GM18508 (cell line): ENCODE results near the gene CLBA1.

ENCODE experiments used
- ATAC-seq: cut with Tn5 transposase; IDR thresholded peaks from one replicate; pipeline ENCODE4 v1.9.1; 2021; ENCODE audit warnings: moderate number of reproducible peaks; ENCODE audit not compliant: insufficient read depth, unreplicated experiment

The CLBA1 gene

DNA sequence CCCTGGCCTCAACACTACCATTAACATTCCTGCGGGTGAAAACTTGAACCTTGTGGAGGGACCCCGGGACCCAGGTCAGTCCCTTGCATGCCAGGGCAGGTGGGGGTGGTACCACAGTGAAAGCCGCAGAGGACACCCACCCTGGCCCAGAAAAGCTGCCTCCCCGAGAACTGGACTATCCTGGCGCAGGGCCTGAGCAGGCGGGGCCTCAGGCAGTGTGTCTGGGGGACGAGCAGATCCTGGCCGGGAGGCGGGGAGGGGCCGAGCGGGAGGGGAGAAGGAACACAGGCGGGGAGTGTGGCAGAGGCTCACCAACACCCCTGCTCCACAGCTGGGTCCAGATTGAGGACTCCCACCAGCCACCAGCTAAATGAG, 17.4 kb upstream of the CLBA1 start:
- ATAC-seq: no peak

- no peak for ATAC-seq
Observed at GRCh38 chr14:104968541-104969401, 16.8 kb upstream of the CLBA1 start.

DNA sequence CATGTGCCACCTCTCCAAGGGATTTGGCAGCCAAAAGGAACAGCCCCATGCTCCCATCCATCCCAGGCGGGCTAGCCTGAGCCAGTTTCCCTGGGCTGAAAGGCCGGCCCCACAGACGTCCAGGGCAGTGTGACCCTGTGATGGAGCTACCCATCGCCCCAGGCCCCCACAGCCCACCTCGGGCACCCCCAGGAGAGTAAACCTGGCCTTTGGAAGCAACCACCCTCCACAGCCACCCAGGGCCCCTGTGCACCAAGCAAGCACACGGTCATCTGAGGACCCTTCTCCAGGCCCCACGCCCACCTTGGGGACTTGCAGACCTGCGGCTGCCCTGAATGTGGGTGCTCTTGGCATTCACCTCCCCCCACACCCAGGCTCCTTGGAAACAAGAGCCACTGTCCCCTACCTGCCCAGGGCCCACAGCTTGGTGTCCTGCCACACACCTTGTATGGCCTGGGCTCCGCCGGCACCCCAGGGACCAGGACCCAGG, 15.8 kb upstream of the CLBA1 start:
- ATAC-seq: no peak

DNA sequence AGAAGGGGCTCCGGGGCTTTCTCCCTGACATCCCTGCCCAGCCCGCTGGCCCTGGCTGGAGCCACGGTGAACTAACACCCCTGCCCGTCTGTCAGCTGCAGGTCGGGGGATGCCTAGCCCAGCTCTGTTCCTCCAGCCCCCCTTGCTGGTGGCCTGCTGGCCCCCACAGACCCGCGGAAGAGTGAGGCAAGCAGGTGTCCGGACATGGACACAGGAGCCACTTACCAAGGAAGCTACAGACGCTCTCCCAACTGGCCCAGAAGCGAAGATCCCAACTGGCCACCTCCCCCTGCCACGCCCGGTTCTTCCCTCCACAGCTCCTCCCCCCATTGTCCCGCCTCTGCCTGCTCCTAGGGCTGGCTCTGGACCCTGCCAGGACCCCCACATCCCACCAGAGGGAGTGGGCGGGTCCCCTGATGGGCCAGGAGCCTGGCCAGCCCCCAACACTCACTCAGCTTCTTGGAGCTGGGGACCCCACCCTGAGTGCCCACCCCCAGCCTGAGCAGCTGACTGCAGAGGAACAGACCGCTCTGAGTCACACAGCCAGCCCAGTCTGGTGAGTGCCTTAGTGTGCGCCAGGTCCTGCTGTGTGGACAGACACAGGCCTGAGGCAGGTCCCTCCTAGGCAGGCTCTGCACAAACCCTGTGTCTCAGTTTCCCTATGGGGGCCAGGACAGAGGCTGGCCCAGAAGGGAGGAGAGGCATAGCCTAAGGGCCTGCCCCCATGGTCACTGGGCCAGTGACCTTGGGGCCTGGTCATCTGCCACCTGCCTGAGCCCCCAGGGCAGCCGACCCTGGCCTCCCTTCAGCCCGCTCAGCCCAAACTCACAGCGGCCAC, 15.1 kb upstream of the CLBA1 start:
- no peak for ATAC-seq

GRCh38 chr14:104971447-104972240, 13.9 kb upstream of the CLBA1 start:
- ATAC-seq: no peak

DNA sequence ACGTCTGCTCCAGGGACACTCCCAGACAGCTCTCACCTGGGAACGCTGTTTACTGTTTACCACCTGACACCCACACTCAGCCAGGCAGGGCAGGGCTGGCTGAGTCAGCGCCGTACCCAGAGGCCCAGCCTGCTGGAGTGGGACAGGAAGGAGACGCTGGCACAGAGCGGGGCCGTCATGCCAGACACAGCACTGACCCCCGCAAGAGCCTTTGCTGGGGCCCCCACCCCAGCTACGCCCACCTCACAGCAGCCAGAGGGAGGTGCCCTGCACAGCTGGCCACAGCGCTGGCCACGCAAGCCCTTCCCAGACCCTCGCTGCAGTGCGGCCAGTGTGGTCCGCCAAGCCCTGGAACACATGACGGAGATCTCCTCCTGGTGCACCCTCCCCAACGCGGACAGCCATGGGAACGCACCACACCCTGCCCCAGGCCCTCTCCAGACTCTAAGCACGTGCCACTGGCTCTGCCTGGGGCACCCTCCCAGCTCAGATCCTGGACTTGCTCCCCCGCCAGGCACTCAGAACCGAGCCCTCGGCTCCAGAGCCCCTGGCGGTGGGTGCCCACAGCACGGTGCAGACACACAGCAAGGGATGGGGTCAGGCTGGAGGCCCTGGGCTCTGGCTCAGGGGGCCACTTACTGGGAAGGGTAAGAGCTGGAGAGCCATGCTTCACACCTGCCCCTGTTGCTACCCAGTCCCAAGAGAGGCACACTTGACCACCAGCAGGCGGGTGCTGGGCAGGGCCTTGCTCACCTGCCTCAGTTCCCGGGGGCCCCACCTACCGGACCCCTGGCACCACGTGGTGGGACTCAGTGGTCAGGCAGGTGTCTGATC, 13.1 kb upstream of the CLBA1 start:
- ATAC-seq: no peak

DNA sequence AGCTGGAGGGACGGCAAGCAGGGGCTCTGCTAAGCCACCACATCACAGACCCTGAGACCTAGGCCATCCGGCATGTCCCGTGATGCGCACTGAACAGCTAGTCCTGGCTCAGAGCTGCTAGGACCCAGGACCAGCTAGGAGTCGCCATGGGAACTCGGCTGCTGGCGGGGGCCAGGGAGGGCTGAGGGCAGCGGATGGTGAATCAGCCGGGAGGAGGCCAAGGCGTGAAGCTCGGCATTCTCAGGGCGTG, 12.5 kb upstream of the CLBA1 start:
- no peak for ATAC-seq

GRCh38 chr14:104973385-104974145, 12.0 kb upstream of the CLBA1 start:
- no peak for ATAC-seq

- ATAC-seq: no peak
Observed at GRCh38 chr14:104974146-104974541, 11.4 kb upstream of the CLBA1 start.

- no peak for ATAC-seq
Observed at GRCh38 chr14:104974665-104975390, 10.8 kb upstream of the CLBA1 start.

GRCh38 chr14:104975481-104976197, 9.9 kb upstream of the CLBA1 start:
- ATAC-seq: no peak

DNA sequence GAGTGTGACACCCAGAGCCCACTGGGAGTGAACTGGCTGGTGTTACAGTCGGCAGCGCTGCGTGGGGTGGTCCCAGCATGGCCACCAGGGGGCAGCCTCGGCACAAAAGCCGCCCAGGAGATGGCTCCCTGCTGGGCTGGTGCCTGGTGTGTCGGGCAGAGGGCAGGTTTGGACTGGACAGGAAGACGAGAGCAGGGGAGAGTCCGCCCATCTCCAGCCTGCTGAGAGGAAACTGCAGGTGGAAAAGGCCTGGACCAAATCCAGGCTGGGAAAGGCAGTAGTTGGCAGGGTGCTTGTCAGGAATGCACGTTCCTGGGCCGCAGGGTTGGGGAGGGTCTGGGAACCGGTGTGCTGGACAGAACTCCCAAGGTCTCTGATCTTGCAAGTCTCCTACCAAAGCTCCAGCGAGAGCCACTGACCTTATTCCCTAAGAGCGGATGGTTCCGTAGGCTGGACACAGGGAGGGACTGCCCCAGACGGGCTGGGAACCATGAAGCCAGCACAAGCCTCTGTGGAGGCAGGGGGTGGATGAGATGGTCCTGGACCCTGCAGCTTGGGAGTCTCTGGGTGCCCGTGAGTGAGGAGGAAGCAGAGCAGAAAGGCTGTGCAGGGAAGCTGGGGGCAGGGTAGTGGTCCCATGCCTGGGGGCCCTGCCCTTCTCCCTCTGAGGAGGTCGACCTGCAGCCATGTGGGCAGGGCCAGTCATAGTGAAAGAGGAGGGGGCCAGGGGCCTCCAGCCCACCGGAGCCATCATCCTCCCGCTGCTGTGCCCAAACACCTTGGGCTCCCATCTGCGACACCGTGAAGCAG, 9.2 kb upstream of the CLBA1 start:
- no peak for ATAC-seq

DNA sequence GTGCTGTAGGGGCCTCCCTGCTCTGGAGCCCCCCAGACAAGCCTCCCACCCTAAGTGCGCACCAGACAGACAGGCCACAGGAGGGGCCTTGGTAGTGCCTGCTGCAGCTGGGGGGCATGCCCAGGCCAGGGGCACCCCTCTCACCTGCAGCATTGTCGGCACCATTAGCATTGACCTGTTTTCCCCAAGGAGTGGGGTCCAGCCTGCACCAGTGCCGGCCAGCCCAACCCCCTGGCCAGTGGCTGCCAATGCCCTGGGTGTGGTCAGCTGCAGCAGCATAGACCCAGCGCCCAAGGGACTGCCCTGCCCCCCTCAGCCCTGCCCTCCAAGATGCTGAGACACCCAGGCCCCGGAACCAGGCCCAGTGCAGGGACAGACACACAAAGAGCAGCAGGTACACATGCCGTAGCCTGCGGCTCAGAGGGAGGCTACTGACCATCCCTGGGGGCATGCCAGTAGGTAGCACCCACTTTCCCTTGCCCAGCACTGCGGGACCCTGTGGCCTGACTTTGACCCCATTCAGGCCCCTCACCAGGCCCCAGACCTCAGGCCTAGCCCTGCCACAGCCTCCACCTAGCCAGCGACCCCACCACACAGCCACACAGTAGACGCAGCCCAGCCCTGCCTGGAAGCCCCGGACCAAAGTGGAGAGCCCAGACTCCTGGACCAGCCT, 8.4 kb upstream of the CLBA1 start:
- ATAC-seq: no peak

DNA sequence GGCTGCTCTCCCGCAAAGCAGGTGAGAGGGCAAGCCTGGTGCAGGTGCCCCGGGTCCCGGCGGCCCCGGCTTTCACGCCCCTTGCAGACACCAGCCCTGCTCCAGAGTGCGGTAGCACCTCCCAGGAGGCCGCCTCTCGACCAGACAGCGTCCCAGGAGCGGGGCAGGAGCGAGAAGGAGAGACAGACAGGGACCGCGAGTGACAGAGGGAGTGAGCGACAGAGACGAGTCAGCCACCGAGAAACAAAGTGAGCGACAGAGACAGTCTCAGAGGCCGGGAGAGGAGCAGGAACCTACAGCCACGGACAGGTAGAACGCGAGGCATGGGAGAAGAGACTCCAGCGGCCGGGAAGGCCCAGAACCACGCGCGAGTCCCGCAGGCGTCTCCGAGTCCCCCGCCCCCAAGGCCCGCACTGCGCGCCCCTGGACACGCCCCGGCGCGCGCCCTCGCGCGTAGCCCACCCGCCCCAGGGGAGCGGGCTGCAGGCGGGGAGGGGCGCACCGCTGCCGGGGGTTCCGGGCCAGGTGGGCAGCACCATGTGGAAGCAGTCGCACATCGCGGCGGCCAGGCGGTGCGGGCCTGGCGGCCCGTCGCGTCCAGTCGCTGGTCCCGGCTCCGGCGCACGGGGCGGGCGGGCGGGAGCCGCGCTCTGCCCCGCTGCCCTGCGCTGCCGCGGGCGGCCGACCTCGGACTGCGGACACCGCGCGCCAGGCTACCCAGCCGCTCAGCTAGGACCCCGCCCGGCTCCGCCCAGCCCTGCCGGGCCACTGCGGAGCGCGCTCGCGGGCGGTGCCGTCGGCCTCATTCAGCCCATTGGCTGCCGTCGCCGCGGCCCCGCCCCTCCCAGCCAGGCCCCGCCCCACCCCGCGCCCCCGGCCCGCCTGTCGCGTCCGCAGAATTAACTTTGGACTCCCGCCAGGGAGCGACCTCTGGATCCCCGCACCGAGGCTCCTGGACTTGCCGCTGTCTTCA, 7.6 kb upstream of the CLBA1 start, which contains the start of gene AHNAK2:
Gene AHNAK2 (minus strand): TSS at position 694 of the 973 bp plus-strand sequence. CDS start 137 bp downstream, at position 557.
- no peak for ATAC-seq
